Ramos (cell line): ENCODE measurements around the gene STRA6.

ENCODE experiments used
- in situ Hi-C: fragments of 300-500 bp; cut with MboI; formaldehyde crosslinking; loops from one replicate; pipeline ENCODE4 v1.14.3; 2022; ENCODE audit warnings: low sequenced_read_pairs; ENCODE audit not compliant: unreplicated experiment

STRA6 gene

GRCh38 chr15:74227968-74228722, 25.6 kb upstream of the STRA6 start:
- in situ Hi-C loops: no loop called here

- in situ Hi-C loops: no loop called here
Measured at GRCh38 chr15:74226761-74227540, 24.4 kb upstream of the STRA6 start.

DNA sequence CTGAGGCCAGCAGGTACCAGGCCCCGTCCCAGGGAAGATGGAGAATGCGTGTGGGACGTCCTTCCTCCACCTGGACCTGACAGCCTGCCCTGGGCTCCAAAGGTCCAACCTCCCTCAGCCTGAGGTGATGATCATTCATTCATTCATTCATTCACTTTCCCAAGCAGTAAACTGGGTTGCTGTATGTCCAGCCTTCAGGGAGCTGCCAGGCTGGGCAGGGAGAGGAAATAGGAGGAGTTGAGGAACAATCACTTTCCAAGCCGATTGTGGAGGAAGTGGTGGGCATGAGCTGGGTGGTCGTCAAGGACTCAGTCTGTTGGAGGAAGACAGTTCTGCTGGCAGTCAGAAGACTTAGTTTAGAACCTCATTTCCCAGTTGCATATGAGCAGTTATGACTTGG, 23.3 kb upstream of the STRA6 start:
- in situ Hi-C loops: no loop called here

DNA sequence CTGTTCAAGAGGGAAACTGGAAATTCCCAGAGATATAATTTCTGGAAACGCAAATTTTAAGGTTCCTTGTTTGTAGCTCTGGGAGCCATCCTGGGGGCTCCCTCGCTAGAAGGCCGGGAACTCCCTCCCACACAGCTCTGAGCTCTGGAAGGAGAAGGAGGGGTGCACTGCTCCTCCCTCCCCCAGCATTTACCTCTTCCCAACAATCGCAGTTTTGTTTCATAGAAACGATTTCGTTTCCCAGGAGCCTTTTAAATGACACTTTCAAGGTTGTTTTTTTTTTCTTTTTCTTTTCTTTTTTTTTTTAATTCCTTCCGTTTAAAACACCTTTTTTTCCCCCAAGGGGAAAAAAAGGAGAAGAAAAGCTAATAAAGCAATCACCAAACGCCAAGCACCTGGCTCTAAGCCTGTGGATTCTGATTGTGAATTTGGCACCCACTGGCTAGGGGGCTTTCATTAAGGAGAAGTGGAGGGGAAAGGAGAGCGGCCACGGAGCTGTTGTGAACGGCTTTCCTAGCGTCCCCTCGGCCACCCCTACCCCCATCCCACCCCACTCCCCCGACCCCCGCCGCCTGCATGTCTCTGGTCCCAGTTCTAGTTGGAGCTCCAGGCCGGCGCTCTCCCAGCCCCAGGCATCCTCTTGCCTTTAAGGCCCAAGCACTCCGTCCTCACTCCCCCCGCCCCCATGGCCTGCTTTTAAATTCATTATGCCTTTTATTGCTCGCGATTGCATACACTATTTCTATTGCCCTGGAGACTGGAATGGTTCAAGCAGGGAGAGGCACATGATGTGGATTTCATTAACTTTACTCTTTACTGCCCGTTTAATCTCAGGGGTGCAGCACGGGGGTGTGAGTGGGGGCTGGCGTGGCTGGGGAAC, 19.9 kb upstream of the STRA6 start:
- in situ Hi-C loops: no loop called here

DNA sequence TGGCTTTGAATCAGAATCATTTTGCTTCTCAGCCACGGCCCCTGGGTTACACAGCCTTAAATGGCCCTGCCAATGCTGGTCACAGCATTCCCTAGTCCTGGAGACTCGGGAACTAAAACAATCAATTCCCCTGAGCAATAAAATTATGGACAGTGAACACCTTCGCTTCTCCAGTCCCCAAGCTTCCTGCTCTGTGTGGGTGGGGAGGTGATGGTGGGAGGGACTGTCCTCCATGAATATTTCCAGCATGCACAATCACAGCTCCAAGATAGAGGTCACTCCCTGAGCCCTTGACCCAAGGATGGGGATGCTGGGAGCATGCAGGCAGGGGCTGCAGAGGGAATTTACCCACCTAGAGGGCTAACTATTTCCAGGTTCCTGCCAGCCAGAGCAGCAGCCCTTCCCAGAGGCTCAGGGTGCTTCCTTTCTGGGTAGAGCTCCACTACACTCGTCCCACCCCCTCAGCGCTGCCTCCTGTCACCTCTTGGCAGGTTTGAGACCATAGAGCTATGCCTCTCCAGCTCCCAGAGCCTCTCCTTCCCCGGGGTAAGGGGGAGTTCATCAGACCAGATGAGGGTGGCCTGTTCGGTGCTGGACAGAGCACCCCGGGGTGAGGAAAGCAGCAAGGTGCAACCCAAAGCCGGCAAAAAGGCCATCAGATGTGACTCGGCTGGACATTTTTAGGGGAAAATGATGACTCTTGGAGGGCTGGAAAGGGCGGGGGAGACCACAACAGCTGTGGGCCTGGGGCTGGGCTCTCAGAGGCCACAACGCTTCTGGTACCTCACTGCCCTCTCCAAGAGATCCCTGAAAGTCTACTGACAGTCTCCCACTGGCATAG, 19.0 kb upstream of the STRA6 start:
- in situ Hi-C loops: no loop called here

- in situ Hi-C loops: no loop called here
Measured at GRCh38 chr15:74220475-74221248, 18.1 kb upstream of the STRA6 start.

GRCh38 chr15:74217907-74218885, 15.6 kb upstream of the STRA6 start:
- in situ Hi-C loops: no loop called here

DNA sequence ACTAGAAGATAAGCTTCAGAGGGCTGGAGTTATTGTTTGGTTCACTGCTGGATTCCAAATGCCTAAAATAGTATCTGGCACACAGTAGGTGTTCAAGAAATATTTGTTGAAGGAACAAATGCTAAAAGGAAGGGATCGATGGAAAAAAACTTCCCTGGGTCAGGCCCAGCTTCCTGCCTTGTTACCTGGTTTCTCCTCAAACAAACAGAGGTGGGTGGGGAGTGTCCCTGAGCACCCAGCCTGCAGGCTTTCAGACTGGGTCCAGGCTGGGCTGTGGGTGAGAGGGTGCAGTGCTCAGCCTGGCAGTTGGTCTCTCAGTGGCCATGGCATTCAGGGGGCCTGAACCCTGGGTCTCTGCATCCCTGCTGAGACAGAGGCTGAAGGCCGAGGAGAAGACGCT, 14.4 kb upstream of the STRA6 start:
- in situ Hi-C loops: no loop called here

DNA sequence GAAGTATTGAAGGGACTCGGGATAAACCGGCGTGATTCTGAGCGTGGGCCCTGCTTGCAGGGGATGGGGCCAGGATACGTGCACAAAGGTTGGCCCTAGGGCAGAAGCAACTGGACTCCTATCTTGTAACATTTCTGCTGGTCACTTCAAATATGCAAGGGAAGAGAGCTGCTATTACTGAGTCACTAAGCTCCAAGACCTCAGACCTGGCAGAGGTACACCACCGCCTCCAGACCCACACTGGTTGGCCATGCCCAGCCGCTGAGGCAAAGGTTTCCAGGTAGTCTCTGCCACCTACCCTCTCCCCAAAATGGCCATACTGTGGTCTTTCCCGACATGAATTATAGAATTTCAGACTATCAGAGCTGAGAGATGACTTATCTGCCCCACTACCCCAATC, 13.4 kb upstream of the STRA6 start:
- in situ Hi-C loops: no loop called here

- in situ Hi-C loops: no loop called here
Measured at GRCh38 chr15:74214324-74215021, 11.9 kb upstream of the STRA6 start.

GRCh38 chr15:74213858-74214284, 11.3 kb upstream of the STRA6 start:
- in situ Hi-C loops: no loop called here

DNA sequence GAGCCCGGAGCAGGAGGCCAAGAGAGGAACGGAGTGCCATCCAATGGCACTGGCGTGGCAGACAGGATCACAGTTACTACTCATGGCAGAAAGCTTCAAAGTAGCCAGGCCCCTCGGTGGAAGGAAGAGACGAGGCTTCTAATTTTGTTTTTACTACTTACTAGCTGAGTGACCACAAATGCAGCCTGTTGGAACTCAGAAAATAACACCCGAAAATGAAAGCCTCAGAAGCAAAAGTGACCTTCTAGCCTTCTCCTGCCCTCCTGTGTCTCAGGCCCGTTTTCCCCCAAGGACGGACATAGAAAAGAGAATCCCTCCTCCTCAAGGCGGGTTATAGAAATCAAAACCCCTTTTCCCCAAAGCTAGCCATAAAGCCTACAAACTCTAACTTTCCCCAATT, 9.9 kb upstream of the STRA6 start:
- in situ Hi-C loops: no loop called here

DNA sequence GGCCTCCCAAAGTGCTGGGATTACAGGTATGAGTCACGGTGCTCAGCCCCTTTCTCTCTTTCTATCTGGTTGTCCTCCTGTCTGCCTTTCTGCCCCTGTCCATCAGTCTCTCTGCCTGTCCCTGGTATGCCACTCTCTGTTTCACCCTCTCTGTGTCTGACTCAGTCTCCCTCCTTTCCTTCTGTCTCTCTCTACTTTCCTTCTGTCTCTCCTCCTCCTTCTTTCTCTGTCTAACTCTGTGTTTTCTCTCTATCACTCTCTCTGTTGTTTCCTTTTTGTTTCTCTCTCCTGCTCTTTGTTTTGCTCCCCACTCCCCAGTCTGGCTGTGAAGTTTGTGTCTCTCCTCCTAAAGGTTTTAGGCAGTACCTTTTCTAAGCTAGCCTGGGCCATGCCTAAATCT, 9.1 kb upstream of the STRA6 start:
- in situ Hi-C loops: no loop called here

- in situ Hi-C loops: no loop called here
Measured at GRCh38 chr15:74210729-74211128, 8.1 kb upstream of the STRA6 start.

DNA sequence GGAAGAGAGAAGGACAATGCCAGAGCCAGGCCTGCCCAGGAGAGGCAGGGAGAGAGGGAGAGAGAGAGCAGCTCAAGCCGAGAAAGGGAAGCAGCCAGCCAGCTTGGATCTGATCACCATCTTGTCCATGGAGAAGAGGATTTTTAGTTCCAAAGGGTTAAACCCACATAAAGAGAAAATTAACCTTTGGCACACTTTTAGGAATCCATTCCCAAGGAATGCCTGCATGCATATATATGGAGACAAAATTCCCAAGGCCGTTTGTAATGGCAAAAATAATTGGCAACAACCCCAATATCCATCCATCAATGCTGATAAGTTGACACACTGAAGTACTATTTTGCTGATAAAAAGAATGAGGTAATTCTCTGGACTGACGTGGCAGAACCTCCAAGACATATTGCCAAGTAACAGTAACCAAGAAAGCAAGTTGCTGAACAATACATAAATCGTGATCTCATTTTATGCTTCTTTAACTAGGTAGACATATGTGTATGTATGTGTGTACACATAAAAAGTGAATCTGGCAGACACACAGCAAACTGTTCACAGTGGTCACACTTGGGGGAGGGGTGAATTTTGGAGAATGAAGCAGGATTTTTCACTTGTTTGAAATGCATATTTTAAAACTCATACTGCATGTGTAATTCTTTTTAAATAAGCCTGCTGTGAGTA, 7.5 kb upstream of the STRA6 start:
- in situ Hi-C loops: no loop called here

GRCh38 chr15:74209560-74209958, 7.0 kb upstream of the STRA6 start:
- in situ Hi-C loops: no loop called here
